ENCODE data around the gene RABAC1.

GRCh38 chr19:41920882-41921576, 38.1 kb downstream of the RABAC1 start:
- TF ChIP-seq POLR2AphosphoS5 (IDR thresholded peaks at IDR 0.05): no peak
- TF ChIP-seq EP300 (IDR thresholded peaks at IDR 0.05; ENCODE audit: low read depth): no peak
- TF ChIP-seq, protein P1, sequence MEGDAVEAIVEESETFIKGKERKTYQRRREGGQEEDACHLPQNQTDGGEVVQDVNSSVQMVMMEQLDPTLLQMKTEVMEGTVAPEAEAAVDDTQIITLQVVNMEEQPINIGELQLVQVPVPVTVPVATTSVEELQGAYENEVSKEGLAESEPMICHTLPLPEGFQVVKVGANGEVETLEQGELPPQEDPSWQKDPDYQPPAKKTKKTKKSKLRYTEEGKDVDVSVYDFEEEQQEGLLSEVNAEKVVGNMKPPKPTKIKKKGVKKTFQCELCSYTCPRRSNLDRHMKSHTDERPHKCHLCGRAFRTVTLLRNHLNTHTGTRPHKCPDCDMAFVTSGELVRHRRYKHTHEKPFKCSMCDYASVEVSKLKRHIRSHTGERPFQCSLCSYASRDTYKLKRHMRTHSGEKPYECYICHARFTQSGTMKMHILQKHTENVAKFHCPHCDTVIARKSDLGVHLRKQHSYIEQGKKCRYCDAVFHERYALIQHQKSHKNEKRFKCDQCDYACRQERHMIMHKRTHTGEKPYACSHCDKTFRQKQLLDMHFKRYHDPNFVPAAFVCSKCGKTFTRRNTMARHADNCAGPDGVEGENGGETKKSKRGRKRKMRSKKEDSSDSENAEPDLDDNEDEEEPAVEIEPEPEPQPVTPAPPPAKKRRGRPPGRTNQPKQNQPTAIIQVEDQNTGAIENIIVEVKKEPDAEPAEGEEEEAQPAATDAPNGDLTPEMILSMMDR (IDR thresholded peaks at IDR 0.05): no peak

All from transverse colon (tissue), 4 donors.